Panc1 (cell line): Measurements from ENCODE around the gene GIMAP6. TPM values are rescaled to one million over a fixed set of nuclear protein-coding genes. Genes with fewer than 3 reads are reported as not detected.

Source experiments
- ATAC-seq: fragments of 200-7000 bp; cut with Tn5 transposase; 2 replicates; pipeline ENCODE4 v1.9.1; 2020; ENCODE audit warnings: mild to moderate bottlenecking, moderate library complexity
- BruUV-seq: library from RNA; stranded (reverse); fragments of 400-500 nt; replicated peaks from 2 replicates; lab custom pipeline; 2021; lab: Mats Ljungman, UMichigan
- CTCF ChIA-PET: fragments of 300-600 bp; sonication (Branson Sonifier 250); formaldehyde crosslinking; loops from one replicate; lab custom pipeline; 2022; ENCODE audit warnings: antibody characterized with exemption; lab: Charles Lee
- POLR2A ChIA-PET: fragments of 300-600 bp; sonication (Branson Sonifier 250); formaldehyde crosslinking; loops from one replicate; lab custom pipeline; 2022; ENCODE audit warnings: antibody characterized with exemption; lab: Charles Lee
- DNase-seq: peaks from one replicate; pipeline ENCODE4 v3.0.0-alpha.2; 2010; ENCODE audit warnings: low read depth, low spot score
- H3K27ac ChIP-seq: 2 replicates; pipeline ENCODE4 v1.5.1; 2011; ENCODE audit warnings: mild to moderate bottlenecking, low read length, inconsistent platforms
- H3K27me3 ChIP-seq: fragments of 200-500 bp; sonication (Bioruptor generic); 2 replicates; pipeline ENCODE4 v1.6.0; 2014; ENCODE audit warnings: low read length, inconsistent platforms; ENCODE audit not compliant: control insufficient read depth, insufficient read depth
- H3K36me3 ChIP-seq: fragments of 200-500 bp; sonication (Bioruptor generic); 2 replicates; pipeline ENCODE4 v1.5.1; 2014; ENCODE audit warnings: inconsistent platforms, mild to moderate bottlenecking, low read length, moderate library complexity; ENCODE audit not compliant: control insufficient read depth, insufficient read depth
- H3K4me1 ChIP-seq: 2 replicates; pipeline ENCODE4 v1.5.1; 2011; ENCODE audit warnings: inconsistent platforms, mild to moderate bottlenecking, low read length, moderate library complexity; ENCODE audit not compliant: control insufficient read depth, insufficient read depth
- H3K4me3 ChIP-seq, 2 experiments: 2 replicates each; pipeline ENCODE4 v1.5.1; 2011 to 2012; ENCODE audit warnings: low read depth in 2 of 2, low read length in 2 of 2, mild to moderate bottlenecking in 2 of 2, inconsistent platforms in 1 of 2, moderate library complexity in 1 of 2
- H3K9me3 ChIP-seq: fragments of 200-500 bp; sonication (Bioruptor generic); 2 replicates; pipeline ENCODE4 v1.5.1; 2014; ENCODE audit warnings: low read depth, mild to moderate bottlenecking, inconsistent platforms, low read length, moderate library complexity; ENCODE audit not compliant: control insufficient read depth, insufficient read depth
- CTCF ChIP-seq: fragments of 450-650 bp; IDR thresholded peaks from 2 replicates; pipeline ENCODE4 v1.5.1; 2017; ENCODE audit warnings: mild to moderate bottlenecking
- POLR2AphosphoS5 ChIP-seq: IDR thresholded peaks from 2 replicates; pipeline ENCODE4 v1.6.1; 2012; ENCODE audit warnings: mild to moderate bottlenecking, low read depth, low read length, moderate library complexity
- REST ChIP-seq, 2 experiments: IDR thresholded peaks; 2 replicates each; pipeline ENCODE4 v1.6.1; 2011 to 2012; ENCODE audit warnings: low read depth in 2 of 2, control low read depth in 1 of 2, low read length in 1 of 2, mild to moderate bottlenecking in 1 of 2, moderate library complexity in 1 of 2; ENCODE audit not compliant: insufficient read depth in 1 of 2
- SIN3A ChIP-seq: IDR thresholded peaks from 2 replicates; pipeline ENCODE4 v1.6.1; 2012; ENCODE audit warnings: low read depth, mild to moderate bottlenecking, low read length, moderate library complexity, borderline replicate concordance; ENCODE audit not compliant: insufficient read depth
- TCF7L2 ChIP-seq: IDR thresholded peaks from 2 replicates; pipeline ENCODE4 v1.6.1; 2011; ENCODE audit warnings: mild to moderate bottlenecking, low read depth, low read length, inconsistent platforms
- in situ Hi-C: cut with HindIII; loops from 2 replicates; pipeline ENCODE4 v1.10.0; 2016; ENCODE audit warnings: low sequenced_read_pairs, low pct_unique_long_range_greater_than_20kb
- intact Hi-C: fragments of 100-400 bp; cut with micrococcal nuclease; formaldehyde crosslinking; loops from one replicate; pipeline ENCODE4 v1.10.0; 2022; ENCODE audit not compliant: unreplicated experiment
- total RNA-seq: library from RNA; stranded (reverse); gene quantifications from one replicate; pipeline ENCODE4 v1.2.1, GENCODE V29; 2021; ENCODE audit not compliant: unreplicated experiment

GIMAP6 gene
- total RNA-seq, 1 experiment from 2014 or later, result 0.23 TPM

- TF ChIP-seq CTCF, result no peak
- TF ChIP-seq SIN3A, result no peak
- TF ChIP-seq REST (IDR thresholded peaks at IDR 0.05; ENCODE audit: insufficient read depth in 1 of 2, low read depth in 2 of 2, low read length in 1 of 2), result no peak
- no peak for TF ChIP-seq TCF7L2
- no peak for TF ChIP-seq POLR2AphosphoS5
- CTCF ChIA-PET, result no interaction called here
- no peaks in the 10 kb centered on the region for H3K36me3 ChIP-seq
- ATAC-seq, result no peak
- H3K27ac ChIP-seq, result no peak overlapping the region
- no TSS peak for BruUV-seq
- no peak overlapping the region for H3K4me3 ChIP-seq
- POLR2A ChIA-PET, result no interaction called here
- no peaks in the 10 kb centered on the region for H3K4me1 ChIP-seq
- no peaks in the 10 kb centered on the region; the same call in 1 of the 2 replicates for H3K27me3 ChIP-seq
- intact Hi-C loops (no loop called here), in situ Hi-C loops (no loop called here)
- DNase-seq, result no peak
- no peaks in the 10 kb centered on the region for H3K9me3 ChIP-seq
Measured at GRCh38 chr7:150668472-150668911, 36.3 kb upstream of the GIMAP6 start.

GRCh38 chr7:150666412-150666811 is 34.2 kb upstream of the GIMAP6 start:
- ATAC-seq (no peak), DNase-seq (no peak)
- intact Hi-C loops (no loop called here), in situ Hi-C loops (no loop called here)
- Histone ChIP-seq H3K36me3 (no peaks in the 10 kb centered on the region), H3K4me3 (no peak overlapping the region), H3K9me3 (no peaks in the 10 kb centered on the region), H3K27ac (no peak overlapping the region), H3K27me3 (no peaks in the 10 kb centered on the region; the same call in 1 of the 2 replicates), H3K4me1 (no peaks in the 10 kb centered on the region)
- BruUV-seq, result no TSS peak
- ChIA-PET CTCF (no interaction called here), POLR2A (no interaction called here)
- TF ChIP-seq SIN3A (no peak), CTCF (no peak), POLR2AphosphoS5 (no peak), TCF7L2 (no peak), REST (IDR thresholded peaks at IDR 0.05; ENCODE audit: insufficient read depth in 1 of 2, low read depth in 2 of 2, low read length in 1 of 2) (no peak)
